Stimulated activated CD8-positive, alpha-beta memory T cell treated with anti-CD3 and anti-CD28 coated beads, Interleukin-7, amount 100 ng/mL, for 24 hours (primary cell): Measurements from ENCODE around the gene MRPL19.

ENCODE experiments used
- DNase-seq: peaks from one replicate; pipeline ENCODE4 v3.0.0-alpha.2; 2020; ENCODE audit warnings: low read depth

Gene MRPL19

GRCh38 chr2:75737961-75738360, 91.4 kb downstream of the MRPL19 start:
- DNase-seq, result no peak
